HCT116 (cell line): ENCODE measurements around the gene IBSP. TPM values are rescaled to one million over a fixed set of nuclear protein-coding genes. Genes with fewer than 3 reads are reported as not detected.

Experiments
- ATAC-seq: fragments of 200-7000 bp; cut with Tn5 transposase; 2 replicates; pipeline ENCODE4 v1.9.1; 2020; ENCODE audit warnings: mild to moderate bottlenecking, moderate library complexity
- BruUV-seq: library from RNA; stranded (reverse); fragments of 400-500 nt; replicated peaks from 2 replicates; lab custom pipeline; 2021; lab: Mats Ljungman, UMichigan
- CTCF ChIA-PET: fragments of 300-600 bp; sonication (Branson Sonifier 250); formaldehyde crosslinking; loops from one replicate; lab custom pipeline; 2021; ENCODE audit warnings: antibody characterized with exemption; lab: Charles Lee
- POLR2A ChIA-PET: fragments of 300-600, 350-600 bp; sonication (Branson Sonifier 250); formaldehyde crosslinking; loops from one replicate; lab custom pipeline; 2021; ENCODE audit warnings: antibody characterized with exemption; lab: Charles Lee
- RAD21 ChIA-PET, 2 experiments: fragments of 300-600 bp; sonication (Branson Sonifier 250); formaldehyde crosslinking; loops; one replicate each; lab custom pipeline; 2023; ENCODE audit warnings: low total read pairs in 2 of 2; ENCODE audit not compliant: uncharacterized antibody in 2 of 2, unreplicated experiment in 2 of 2, low non-redundant PET in 1 of 2; lab: Charles Lee
- DNase-seq: peaks from one replicate; pipeline ENCODE4 v3.0.0-alpha.2; 2010; ENCODE audit warnings: low read depth, low spot score
- H2AFZ ChIP-seq: fragments of 200-600 bp; shearing (Covaris generic), sonication (generic); 2 replicates; pipeline ENCODE4 v1.6.1; 2017; ENCODE audit warnings: low read depth, mixed run types, mixed read lengths, antibody characterized with exemption, low read length; ENCODE audit not compliant: poor library complexity, severe bottlenecking
- H3K27ac ChIP-seq: 2 replicates; pipeline ENCODE4 v1.5.1; 2012; ENCODE audit warnings: low read depth, low read length
- H3K27me3 ChIP-seq: fragments of 200-600 bp; sonication (generic); 2 replicates; pipeline ENCODE4 v1.6.1; 2016; ENCODE audit warnings: mixed run types, low read length, mixed read lengths; ENCODE audit not compliant: insufficient read depth
- H3K36me3 ChIP-seq, 2 experiments: fragments of 200-500 bp in 1 of 2; fragments of 200-600 bp in 1 of 2; sonication (Bioruptor generic) in 1 of 2; sonication (generic) in 1 of 2; 2 replicates each; pipeline versions ENCODE4 v1.5.1 to v1.6.1; 2014 to 2016; ENCODE audit warnings: low read length in 2 of 2, inconsistent platforms in 1 of 2, mixed read lengths in 1 of 2, mixed run types in 1 of 2; ENCODE audit not compliant: insufficient read depth in 2 of 2, control insufficient read depth in 1 of 2
- H3K4me1 ChIP-seq, 2 experiments: fragments of 200-600 bp in 1 of 2; sonication (generic) in 1 of 2; 2 replicates each; pipeline versions ENCODE4 v1.5.1 to v1.6.1; 2012 to 2017; ENCODE audit warnings: low read length in 2 of 2, inconsistent platforms in 1 of 2, mild to moderate bottlenecking in 1 of 2, mixed read lengths in 1 of 2, mixed run types in 1 of 2, moderate library complexity in 1 of 2; ENCODE audit not compliant: insufficient read depth in 2 of 2, control insufficient read depth in 1 of 2
- H3K4me2 ChIP-seq: fragments of 200-600 bp; sonication (generic); 2 replicates; pipeline ENCODE4 v1.6.1; 2017; ENCODE audit warnings: mixed run types, low read length, mixed read lengths
- H3K4me3 ChIP-seq, 2 experiments: fragments of 200-600 bp in 1 of 2; sonication (generic) in 1 of 2; replicated peaks in 1 of 2; 2 replicates each; pipeline ENCODE4 v1.5.1; 2011 to 2016; ENCODE audit warnings: low read length in 2 of 2, control low read depth in 1 of 2, low read depth in 1 of 2, mild to moderate bottlenecking in 1 of 2, mixed read lengths in 1 of 2, mixed run types in 1 of 2
- H3K79me2 ChIP-seq: fragments of 200-600 bp; sonication (generic); 2 replicates; pipeline ENCODE4 v1.6.1; 2017; ENCODE audit warnings: mild to moderate bottlenecking, mixed run types, low read length, moderate library complexity, mixed read lengths; ENCODE audit not compliant: insufficient read depth
- H3K9ac ChIP-seq: fragments of 200-600 bp; sonication (generic); 2 replicates; pipeline ENCODE4 v1.6.1; 2016; ENCODE audit warnings: low read length, mixed read lengths
- H3K9me2 ChIP-seq: fragments of 200-600 bp; sonication (generic), shearing (Covaris generic); 2 replicates; pipeline ENCODE4 v1.6.1; 2017; ENCODE audit warnings: mixed run types, mild to moderate bottlenecking, moderate library complexity; ENCODE audit not compliant: insufficient read depth
- H3K9me3 ChIP-seq, 2 experiments: fragments of 200-500 bp in 1 of 2; fragments of 200-600 bp in 1 of 2; sonication (Bioruptor generic) in 1 of 2; sonication (generic) in 1 of 2; 2 replicates each; pipeline ENCODE4 v1.6.1; 2014 to 2017; ENCODE audit warnings: low read length in 2 of 2, mixed read lengths in 2 of 2, inconsistent platforms in 1 of 2, low read depth in 1 of 2, mild to moderate bottlenecking in 1 of 2, mixed run types in 1 of 2, moderate library complexity in 1 of 2; ENCODE audit not compliant: control insufficient read depth in 1 of 2, insufficient read depth in 1 of 2
- H4K20me1 ChIP-seq: fragments of 200-600 bp; sonication (generic), shearing (Covaris generic); 2 replicates; pipeline ENCODE4 v1.6.1; 2017; ENCODE audit warnings: mixed run types, mild to moderate bottlenecking, moderate library complexity; ENCODE audit not compliant: insufficient read depth
- CEBPB ChIP-seq: IDR thresholded peaks from 2 replicates; pipeline ENCODE4 v1.6.1; 2012; ENCODE audit warnings: low read depth
- ELF1 ChIP-seq: IDR thresholded peaks from 2 replicates; pipeline ENCODE4 v1.6.1; 2012; ENCODE audit warnings: low read depth, borderline replicate concordance
- EZH2phosphoT487 ChIP-seq: fragments of 200-600 bp; IDR thresholded peaks from 2 replicates; pipeline ENCODE4 v1.6.1; 2018; ENCODE audit warnings: antibody characterized with exemption, borderline replicate concordance
- FOSL1 ChIP-seq: IDR thresholded peaks from 2 replicates; pipeline ENCODE4 v1.6.1; 2012; ENCODE audit warnings: low read depth
- POLR2A ChIP-seq: IDR thresholded peaks from 2 replicates; pipeline ENCODE4 v1.7.0; 2011; ENCODE audit warnings: borderline replicate concordance; ENCODE audit not compliant: insufficient read depth, insufficient read length; ENCODE audit errors: extremely low read depth
- POLR2AphosphoS5 ChIP-seq: IDR thresholded peaks from 2 replicates; pipeline ENCODE4 v1.6.1; 2011; ENCODE audit warnings: mild to moderate bottlenecking, low read depth, low read length, moderate library complexity
- SIN3A ChIP-seq: IDR thresholded peaks from 2 replicates; pipeline ENCODE4 v1.6.1; 2012; ENCODE audit warnings: low read depth
- SP1 ChIP-seq: IDR thresholded peaks from 2 replicates; pipeline ENCODE4 v1.6.1; 2012; ENCODE audit warnings: low read depth
- SRF ChIP-seq: IDR thresholded peaks from 2 replicates; pipeline ENCODE4 v1.6.1; 2012; ENCODE audit warnings: low read depth
- YY1 ChIP-seq: IDR thresholded peaks from 2 replicates; pipeline ENCODE4 v1.6.1; 2011; ENCODE audit warnings: low read length, low read depth, moderate library complexity, mild to moderate bottlenecking; ENCODE audit not compliant: insufficient replicate concordance; ENCODE audit errors: extremely low read depth
- ZFX ChIP-seq: fragments of 450-650 bp; IDR thresholded peaks from 2 replicates; pipeline ENCODE4 v1.6.1; 2017
- ZNF274 ChIP-seq: fragments of 200-500 bp; sonication (Bioruptor generic); IDR thresholded peaks from 2 replicates; pipeline ENCODE4 v1.6.1; 2014; ENCODE audit warnings: mild to moderate bottlenecking, low read depth, low read length, inconsistent platforms
- intact Hi-C: fragments of 100-400 bp; cut with micrococcal nuclease; formaldehyde crosslinking; loops from 2 replicates; pipeline ENCODE4 v1.10.0; 2022
- total RNA-seq: library from RNA; stranded (reverse); gene quantifications from one replicate; pipeline ENCODE4 v1.2.1, GENCODE V29; 2021; ENCODE audit not compliant: unreplicated experiment
- TF ChIP-seq, protein P1 (sequence below): IDR thresholded peaks from 2 replicates; pipeline ENCODE4 v1.6.1; 2012; ENCODE audit warnings: low read depth
- TF ChIP-seq, protein P2 (sequence below): IDR thresholded peaks from 2 replicates; pipeline ENCODE4 v1.6.1; 2011; ENCODE audit warnings: mild to moderate bottlenecking, low read length, moderate library complexity; ENCODE audit not compliant: insufficient replicate concordance; ENCODE audit errors: extremely low read depth
- TF ChIP-seq, protein P3 (sequence below): IDR thresholded peaks from 2 replicates; pipeline ENCODE4 v1.6.1; 2012
- TF ChIP-seq, protein P4 (sequence below): IDR thresholded peaks from 2 replicates; pipeline ENCODE4 v1.6.1; 2012

IBSP gene
- total RNA-seq, 1 experiment from 2014 or later, result not detected

DNA sequence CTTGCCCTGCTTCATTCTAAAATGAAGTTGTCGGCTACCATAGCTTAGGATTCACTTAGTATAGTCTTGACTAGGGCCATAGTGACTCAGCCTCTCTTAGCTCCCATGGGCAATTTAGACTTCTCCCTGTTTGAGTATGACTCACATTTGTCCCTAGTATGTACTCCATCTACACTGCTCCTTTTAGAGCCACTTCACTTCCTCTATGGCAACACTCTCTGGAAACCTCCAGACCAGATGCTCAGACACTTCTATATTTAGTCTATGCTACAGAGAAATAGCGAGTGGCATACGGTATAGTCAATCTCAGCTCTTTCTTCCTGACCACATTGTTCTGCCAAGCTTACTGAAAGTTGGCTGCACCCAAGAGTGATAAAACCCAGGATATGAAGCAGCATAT lies 44.6 kb downstream of the IBSP start:
- Histone ChIP-seq H4K20me1 (no peaks in the 10 kb centered on the region), H3K4me1 (peaks cover 2 to 8% of the 10 kb centered on the region in 2 experiments; a peak in 2 of 4 replicates), H3K27me3 (no peaks in the 10 kb centered on the region), H3K4me2 (no peak overlapping the region), H3K9ac (no peak overlapping the region), H3K9me2 (no peaks in the 10 kb centered on the region), H2AFZ (no peak overlapping the region), H3K36me3 (no peaks in the 10 kb centered on the region), H3K9me3 (no peaks in the 10 kb centered on the region), H3K27ac (no peak overlapping the region), H3K79me2 (no peaks in the 10 kb centered on the region), H3K4me3 (no peak overlapping the region)
- ChIA-PET CTCF (interaction anchor here (0.6 to 1.0 kb wide), 2 partner anchors 141 to 299 kb away, joined by 3 read pairs; no protein-coding TSS in a partner anchor), POLR2A (no interaction called here), RAD21 (no interaction called here)
- DNase-seq, result no peak
- no peak for ATAC-seq
- intact Hi-C loops, result no loop called here
- TF ChIP-seq, protein P1, sequence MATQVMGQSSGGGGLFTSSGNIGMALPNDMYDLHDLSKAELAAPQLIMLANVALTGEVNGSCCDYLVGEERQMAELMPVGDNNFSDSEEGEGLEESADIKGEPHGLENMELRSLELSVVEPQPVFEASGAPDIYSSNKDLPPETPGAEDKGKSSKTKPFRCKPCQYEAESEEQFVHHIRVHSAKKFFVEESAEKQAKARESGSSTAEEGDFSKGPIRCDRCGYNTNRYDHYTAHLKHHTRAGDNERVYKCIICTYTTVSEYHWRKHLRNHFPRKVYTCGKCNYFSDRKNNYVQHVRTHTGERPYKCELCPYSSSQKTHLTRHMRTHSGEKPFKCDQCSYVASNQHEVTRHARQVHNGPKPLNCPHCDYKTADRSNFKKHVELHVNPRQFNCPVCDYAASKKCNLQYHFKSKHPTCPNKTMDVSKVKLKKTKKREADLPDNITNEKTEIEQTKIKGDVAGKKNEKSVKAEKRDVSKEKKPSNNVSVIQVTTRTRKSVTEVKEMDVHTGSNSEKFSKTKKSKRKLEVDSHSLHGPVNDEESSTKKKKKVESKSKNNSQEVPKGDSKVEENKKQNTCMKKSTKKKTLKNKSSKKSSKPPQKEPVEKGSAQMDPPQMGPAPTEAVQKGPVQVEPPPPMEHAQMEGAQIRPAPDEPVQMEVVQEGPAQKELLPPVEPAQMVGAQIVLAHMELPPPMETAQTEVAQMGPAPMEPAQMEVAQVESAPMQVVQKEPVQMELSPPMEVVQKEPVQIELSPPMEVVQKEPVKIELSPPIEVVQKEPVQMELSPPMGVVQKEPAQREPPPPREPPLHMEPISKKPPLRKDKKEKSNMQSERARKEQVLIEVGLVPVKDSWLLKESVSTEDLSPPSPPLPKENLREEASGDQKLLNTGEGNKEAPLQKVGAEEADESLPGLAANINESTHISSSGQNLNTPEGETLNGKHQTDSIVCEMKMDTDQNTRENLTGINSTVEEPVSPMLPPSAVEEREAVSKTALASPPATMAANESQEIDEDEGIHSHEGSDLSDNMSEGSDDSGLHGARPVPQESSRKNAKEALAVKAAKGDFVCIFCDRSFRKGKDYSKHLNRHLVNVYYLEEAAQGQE, result no peak
- TF ChIP-seq YY1 (no peak), CEBPB (no peak), POLR2AphosphoS5 (no peak), SIN3A (no peak), POLR2A (no peak), ZNF274 (no peak), FOSL1 (no peak), EZH2phosphoT487 (no peak), ELF1 (no peak), SP1 (no peak), SRF (no peak), ZFX (no peak)
- TF ChIP-seq, protein P2, sequence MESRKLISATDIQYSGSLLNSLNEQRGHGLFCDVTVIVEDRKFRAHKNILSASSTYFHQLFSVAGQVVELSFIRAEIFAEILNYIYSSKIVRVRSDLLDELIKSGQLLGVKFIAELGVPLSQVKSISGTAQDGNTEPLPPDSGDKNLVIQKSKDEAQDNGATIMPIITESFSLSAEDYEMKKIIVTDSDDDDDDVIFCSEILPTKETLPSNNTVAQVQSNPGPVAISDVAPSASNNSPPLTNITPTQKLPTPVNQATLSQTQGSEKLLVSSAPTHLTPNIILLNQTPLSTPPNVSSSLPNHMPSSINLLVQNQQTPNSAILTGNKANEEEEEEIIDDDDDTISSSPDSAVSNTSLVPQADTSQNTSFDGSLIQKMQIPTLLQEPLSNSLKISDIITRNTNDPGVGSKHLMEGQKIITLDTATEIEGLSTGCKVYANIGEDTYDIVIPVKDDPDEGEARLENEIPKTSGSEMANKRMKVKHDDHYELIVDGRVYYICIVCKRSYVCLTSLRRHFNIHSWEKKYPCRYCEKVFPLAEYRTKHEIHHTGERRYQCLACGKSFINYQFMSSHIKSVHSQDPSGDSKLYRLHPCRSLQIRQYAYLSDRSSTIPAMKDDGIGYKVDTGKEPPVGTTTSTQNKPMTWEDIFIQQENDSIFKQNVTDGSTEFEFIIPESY, result no peak
- TF ChIP-seq, protein P3, sequence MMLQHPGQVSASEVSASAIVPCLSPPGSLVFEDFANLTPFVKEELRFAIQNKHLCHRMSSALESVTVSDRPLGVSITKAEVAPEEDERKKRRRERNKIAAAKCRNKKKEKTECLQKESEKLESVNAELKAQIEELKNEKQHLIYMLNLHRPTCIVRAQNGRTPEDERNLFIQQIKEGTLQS, result no peak
- TF ChIP-seq, protein P4, sequence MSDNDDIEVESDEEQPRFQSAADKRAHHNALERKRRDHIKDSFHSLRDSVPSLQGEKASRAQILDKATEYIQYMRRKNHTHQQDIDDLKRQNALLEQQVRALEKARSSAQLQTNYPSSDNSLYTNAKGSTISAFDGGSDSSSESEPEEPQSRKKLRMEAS, result no peak
- BruUV-seq, result no TSS peak
